HCT116 (cell line): ENCODE measurements around the gene ZNF423. TPM values are rescaled to one million over a fixed set of nuclear protein-coding genes. Genes with fewer than 3 reads are reported as not detected.

Source experiments
- ATAC-seq: fragments of 200-7000 bp; cut with Tn5 transposase; 2 replicates; pipeline ENCODE4 v1.9.1; 2020; ENCODE audit warnings: mild to moderate bottlenecking, moderate library complexity
- BruUV-seq: library from RNA; stranded (reverse); fragments of 400-500 nt; replicated peaks from 2 replicates; lab custom pipeline; 2021; lab: Mats Ljungman, UMichigan
- CTCF ChIA-PET: fragments of 300-600 bp; sonication (Branson Sonifier 250); formaldehyde crosslinking; loops from one replicate; lab custom pipeline; 2021; ENCODE audit warnings: antibody characterized with exemption; lab: Charles Lee
- POLR2A ChIA-PET: fragments of 300-600, 350-600 bp; sonication (Branson Sonifier 250); formaldehyde crosslinking; loops from one replicate; lab custom pipeline; 2021; ENCODE audit warnings: antibody characterized with exemption; lab: Charles Lee
- RAD21 ChIA-PET, 2 experiments: fragments of 300-600 bp; sonication (Branson Sonifier 250); formaldehyde crosslinking; loops; one replicate each; lab custom pipeline; 2023; ENCODE audit warnings: low total read pairs in 2 of 2; ENCODE audit not compliant: uncharacterized antibody in 2 of 2, unreplicated experiment in 2 of 2, low non-redundant PET in 1 of 2; lab: Charles Lee
- DNase-seq: peaks from one replicate; pipeline ENCODE4 v3.0.0-alpha.2; 2010; ENCODE audit warnings: low read depth, low spot score
- H2AFZ ChIP-seq: fragments of 200-600 bp; shearing (Covaris generic), sonication (generic); 2 replicates; pipeline ENCODE4 v1.6.1; 2017; ENCODE audit warnings: low read depth, mixed run types, mixed read lengths, antibody characterized with exemption, low read length; ENCODE audit not compliant: poor library complexity, severe bottlenecking
- H3K27ac ChIP-seq: 2 replicates; pipeline ENCODE4 v1.5.1; 2012; ENCODE audit warnings: low read depth, low read length
- H3K27me3 ChIP-seq: fragments of 200-600 bp; sonication (generic); 2 replicates; pipeline ENCODE4 v1.6.1; 2016; ENCODE audit warnings: mixed run types, low read length, mixed read lengths; ENCODE audit not compliant: insufficient read depth
- H3K36me3 ChIP-seq, 2 experiments: fragments of 200-500 bp in 1 of 2; fragments of 200-600 bp in 1 of 2; sonication (Bioruptor generic) in 1 of 2; sonication (generic) in 1 of 2; 2 replicates each; pipeline versions ENCODE4 v1.5.1 to v1.6.1; 2014 to 2016; ENCODE audit warnings: low read length in 2 of 2, inconsistent platforms in 1 of 2, mixed read lengths in 1 of 2, mixed run types in 1 of 2; ENCODE audit not compliant: insufficient read depth in 2 of 2, control insufficient read depth in 1 of 2
- H3K4me1 ChIP-seq, 2 experiments: fragments of 200-600 bp in 1 of 2; sonication (generic) in 1 of 2; 2 replicates each; pipeline versions ENCODE4 v1.5.1 to v1.6.1; 2012 to 2017; ENCODE audit warnings: low read length in 2 of 2, inconsistent platforms in 1 of 2, mild to moderate bottlenecking in 1 of 2, mixed read lengths in 1 of 2, mixed run types in 1 of 2, moderate library complexity in 1 of 2; ENCODE audit not compliant: insufficient read depth in 2 of 2, control insufficient read depth in 1 of 2
- H3K4me2 ChIP-seq: fragments of 200-600 bp; sonication (generic); 2 replicates; pipeline ENCODE4 v1.6.1; 2017; ENCODE audit warnings: mixed run types, low read length, mixed read lengths
- H3K4me3 ChIP-seq, 2 experiments: fragments of 200-600 bp in 1 of 2; sonication (generic) in 1 of 2; replicated peaks in 1 of 2; 2 replicates each; pipeline ENCODE4 v1.5.1; 2011 to 2016; ENCODE audit warnings: low read length in 2 of 2, control low read depth in 1 of 2, low read depth in 1 of 2, mild to moderate bottlenecking in 1 of 2, mixed read lengths in 1 of 2, mixed run types in 1 of 2
- H3K79me2 ChIP-seq: fragments of 200-600 bp; sonication (generic); 2 replicates; pipeline ENCODE4 v1.6.1; 2017; ENCODE audit warnings: mild to moderate bottlenecking, mixed run types, low read length, moderate library complexity, mixed read lengths; ENCODE audit not compliant: insufficient read depth
- H3K9ac ChIP-seq: fragments of 200-600 bp; sonication (generic); 2 replicates; pipeline ENCODE4 v1.6.1; 2016; ENCODE audit warnings: low read length, mixed read lengths
- H3K9me2 ChIP-seq: fragments of 200-600 bp; sonication (generic), shearing (Covaris generic); 2 replicates; pipeline ENCODE4 v1.6.1; 2017; ENCODE audit warnings: mixed run types, mild to moderate bottlenecking, moderate library complexity; ENCODE audit not compliant: insufficient read depth
- H3K9me3 ChIP-seq, 2 experiments: fragments of 200-500 bp in 1 of 2; fragments of 200-600 bp in 1 of 2; sonication (Bioruptor generic) in 1 of 2; sonication (generic) in 1 of 2; 2 replicates each; pipeline ENCODE4 v1.6.1; 2014 to 2017; ENCODE audit warnings: low read length in 2 of 2, mixed read lengths in 2 of 2, inconsistent platforms in 1 of 2, low read depth in 1 of 2, mild to moderate bottlenecking in 1 of 2, mixed run types in 1 of 2, moderate library complexity in 1 of 2; ENCODE audit not compliant: control insufficient read depth in 1 of 2, insufficient read depth in 1 of 2
- H4K20me1 ChIP-seq: fragments of 200-600 bp; sonication (generic), shearing (Covaris generic); 2 replicates; pipeline ENCODE4 v1.6.1; 2017; ENCODE audit warnings: mixed run types, mild to moderate bottlenecking, moderate library complexity; ENCODE audit not compliant: insufficient read depth
- CBX3 ChIP-seq: IDR thresholded peaks from 2 replicates; pipeline ENCODE4 v1.6.1; 2012; ENCODE audit warnings: low read depth
- CEBPB ChIP-seq: IDR thresholded peaks from 2 replicates; pipeline ENCODE4 v1.6.1; 2012; ENCODE audit warnings: low read depth
- CTCF ChIP-seq, 3 experiments: fragments of 200-600 bp in 1 of 3; sonication (generic) in 1 of 3; IDR thresholded peaks in 2 of 3; conservative IDR thresholded peaks in 1 of 3; 2 replicates each; pipeline ENCODE4 v1.5.1; 2012 to 2017; ENCODE audit warnings: low read depth in 2 of 3, low read length in 2 of 3, antibody characterized with exemption in 1 of 3, borderline replicate concordance in 1 of 3, control low read depth in 1 of 3, mild to moderate bottlenecking in 1 of 3, mixed read lengths in 1 of 3, mixed run types in 1 of 3, moderate library complexity in 1 of 3; ENCODE audit not compliant: insufficient read depth in 1 of 3
- EGR1 ChIP-seq: IDR thresholded peaks from 2 replicates; pipeline ENCODE4 v1.6.1; 2012; ENCODE audit warnings: low read depth
- EZH2 ChIP-seq: fragments of 200-600 bp; sonication (generic); IDR thresholded peaks from 2 replicates; pipeline ENCODE4 v1.6.1; 2017; ENCODE audit warnings: antibody characterized with exemption, mixed run types
- EZH2phosphoT487 ChIP-seq: fragments of 200-600 bp; IDR thresholded peaks from 2 replicates; pipeline ENCODE4 v1.6.1; 2018; ENCODE audit warnings: antibody characterized with exemption, borderline replicate concordance
- FOSL1 ChIP-seq: IDR thresholded peaks from 2 replicates; pipeline ENCODE4 v1.6.1; 2012; ENCODE audit warnings: low read depth
- MAX ChIP-seq: IDR thresholded peaks from 2 replicates; pipeline ENCODE4 v1.6.1; 2012
- POLR2A ChIP-seq: IDR thresholded peaks from 2 replicates; pipeline ENCODE4 v1.7.0; 2011; ENCODE audit warnings: borderline replicate concordance; ENCODE audit not compliant: insufficient read depth, insufficient read length; ENCODE audit errors: extremely low read depth
- POLR2AphosphoS5 ChIP-seq: IDR thresholded peaks from 2 replicates; pipeline ENCODE4 v1.6.1; 2011; ENCODE audit warnings: mild to moderate bottlenecking, low read depth, low read length, moderate library complexity
- REST ChIP-seq: IDR thresholded peaks from 2 replicates; pipeline ENCODE4 v1.6.1; 2012; ENCODE audit warnings: low read depth
- SIN3A ChIP-seq: IDR thresholded peaks from 2 replicates; pipeline ENCODE4 v1.6.1; 2012; ENCODE audit warnings: low read depth
- SP1 ChIP-seq: IDR thresholded peaks from 2 replicates; pipeline ENCODE4 v1.6.1; 2012; ENCODE audit warnings: low read depth
- ZFX ChIP-seq: fragments of 450-650 bp; IDR thresholded peaks from 2 replicates; pipeline ENCODE4 v1.6.1; 2017
- ZNF274 ChIP-seq: fragments of 200-500 bp; sonication (Bioruptor generic); IDR thresholded peaks from 2 replicates; pipeline ENCODE4 v1.6.1; 2014; ENCODE audit warnings: mild to moderate bottlenecking, low read depth, low read length, inconsistent platforms
- intact Hi-C: fragments of 100-400 bp; cut with micrococcal nuclease; formaldehyde crosslinking; loops from 2 replicates; pipeline ENCODE4 v1.10.0; 2022
- total RNA-seq: library from RNA; stranded (reverse); gene quantifications from one replicate; pipeline ENCODE4 v1.2.1, GENCODE V29; 2021; ENCODE audit not compliant: unreplicated experiment

Gene ZNF423
- total RNA-seq, 1 experiment from 2014 or later = 0.22 TPM

- H3K9me2 ChIP-seq = no peaks in the 10 kb centered on the region
- RAD21 ChIA-PET = no interaction called here
- TF ChIP-seq EGR1 = no peak
- no peak for TF ChIP-seq POLR2A
- TF ChIP-seq POLR2AphosphoS5 = no peak
- TF ChIP-seq CTCF (IDR thresholded peaks at IDR 0.05 in 2 of 3, conservative IDR thresholded peaks at IDR 0.05 in 1 of 3; ENCODE audit: borderline replicate concordance in 1 of 3, insufficient read depth in 1 of 3, low read depth in 2 of 3, low read length in 2 of 3) = no peak
- TF ChIP-seq FOSL1 = no peak
- no peak for TF ChIP-seq SIN3A
- no peak for TF ChIP-seq SP1
- no peak for TF ChIP-seq EZH2phosphoT487
- no peak for TF ChIP-seq MAX
- no peak for TF ChIP-seq REST
- TF ChIP-seq CEBPB = no peak
- no peak for TF ChIP-seq ZNF274
- no peak for TF ChIP-seq CBX3
- TF ChIP-seq EZH2 = no peak
- no peak for TF ChIP-seq ZFX
- TF ChIP-seq, all 23 proteins: peak for 0
- no TSS peak for BruUV-seq
- Histone ChIP-seq H3K9ac (no peak overlapping the region), H3K4me2 (no peak overlapping the region), H3K27me3 (no peaks in the 10 kb centered on the region), H4K20me1 (no peaks in the 10 kb centered on the region), H3K27ac (no peak overlapping the region), H3K79me2 (no peaks in the 10 kb centered on the region), H3K4me3 (no peak overlapping the region), H3K4me1 (peaks cover 0 to 8% of the 10 kb centered on the region in 2 experiments; a peak in 2 of 4 replicates), H3K9me3 (peaks cover 10 to 13% of the 10 kb centered on the region in 2 experiments; a peak in 2 of 4 replicates), H2AFZ (no peak overlapping the region), H3K36me3 (no peaks in the 10 kb centered on the region)
- no peak for ATAC-seq
- ChIA-PET CTCF (no interaction called here), POLR2A (no interaction called here)
- DNase-seq = no peak
- intact Hi-C loops = no loop called here
Observed at GRCh38 chr16:49650603-49651002, 205.3 kb downstream of the ZNF423 start.
